Astrocyte of the hippocampus (primary cell): Measurements from ENCODE around the gene RAI1.
"Not testable (repeated sequence)": the region's sequence is repeated elsewhere in the genome, so short reads cannot be mapped to it uniquely, and the experiment has no call there.

Experiments used
- DNase-seq: peaks from one replicate; pipeline ENCODE4 v3.0.0; 2011; ENCODE audit warnings: low read depth, low spot score

RAI1 gene

GRCh38 chr17:17797119-17797809, 116.0 kb downstream of the RAI1 start:
- no peak for DNase-seq

GRCh38 chr17:17798010-17798556, 116.8 kb downstream of the RAI1 start:
- no peak for DNase-seq

GRCh38 chr17:17798573-17799255, 117.5 kb downstream of the RAI1 start:
- DNase-seq = no peak

- DNase-seq = no peak
Observed at GRCh38 chr17:17800504-17801021, 119.3 kb downstream of the RAI1 start.

- no peak for DNase-seq
Observed at GRCh38 chr17:17801800-17802481, 120.7 kb downstream of the RAI1 start.

- no peak for DNase-seq
Observed at GRCh38 chr17:17804007-17804406, 122.7 kb downstream of the RAI1 start.

GRCh38 chr17:17805575-17805974, 124.3 kb downstream of the RAI1 start:
- DNase-seq = peak; percentile 57

GRCh38 chr17:17806035-17806434, 124.8 kb downstream of the RAI1 start:
- DNase-seq = no peak

GRCh38 chr17:17806611-17807274, 125.5 kb downstream of the RAI1 start:
- no peak for DNase-seq

GRCh38 chr17:17807440-17807839, 126.2 kb downstream of the RAI1 start:
- no peak for DNase-seq

- not testable (repeated sequence) for DNase-seq
Observed at GRCh38 chr17:17808200-17808599, 126.9 kb downstream of the RAI1 start.

GRCh38 chr17:17808706-17809432, 127.6 kb downstream of the RAI1 start:
- DNase-seq = peak; percentile 60

GRCh38 chr17:17809531-17810083, 128.3 kb downstream of the RAI1 start:
- no peak for DNase-seq

- peak; percentile 86 for DNase-seq
Observed at GRCh38 chr17:17810084-17810894, 129.0 kb downstream of the RAI1 start.

GRCh38 chr17:17810895-17811248, 129.6 kb downstream of the RAI1 start:
- no peak for DNase-seq

- peak; percentile 78 for DNase-seq
Observed at GRCh38 chr17:17811381-17812210, 130.3 kb downstream of the RAI1 start.

- peak; percentile 79 for DNase-seq
Observed at GRCh38 chr17:17812211-17813054, 131.2 kb downstream of the RAI1 start.
